PC-9 (cell line): ENCODE measurements around the gene NGEF. TPM values are rescaled to one million over a fixed set of nuclear protein-coding genes. Genes with fewer than 3 reads are reported as not detected.

ENCODE experiments used
- BruUV-seq: library from RNA; stranded (reverse); fragments of 400-500 nt; replicated peaks from 2 replicates; lab custom pipeline; 2021; lab: Mats Ljungman, UMichigan
- CTCF ChIA-PET: fragments of 300-600 bp; sonication (Branson Sonifier 250); formaldehyde crosslinking; loops from one replicate; lab custom pipeline; 2022; ENCODE audit warnings: antibody characterized with exemption; lab: Charles Lee
- POLR2A ChIA-PET: fragments of 300-600 bp; sonication (Branson Sonifier 250); formaldehyde crosslinking; loops from one replicate; lab custom pipeline; 2022; ENCODE audit warnings: antibody characterized with exemption; ENCODE audit not compliant: unreplicated experiment; lab: Charles Lee
- DNase-seq, 2 experiments: peaks; one replicate each; pipeline versions ENCODE4 v3.0.0 to v3.0.0-alpha.2; 2015 to 2022; ENCODE audit warnings: mixed read lengths in 1 of 2
- H2AFZ ChIP-seq: fragments of 200-600 bp; sonication (generic); 2 replicates; pipeline ENCODE4 v1.8.1; 2017; ENCODE audit warnings: antibody characterized with exemption
- H3F3A ChIP-seq: fragments of 200-600 bp; sonication (generic); 2 replicates; pipeline ENCODE4 v1.8.1; 2017; ENCODE audit warnings: antibody characterized with exemption, mild to moderate bottlenecking, low read depth; ENCODE audit not compliant: insufficient read depth
- H3K27ac ChIP-seq: fragments of 200-600 bp; sonication (generic); 2 replicates; pipeline ENCODE4 v1.6.1; 2016; ENCODE audit warnings: mixed run types
- H3K27me3 ChIP-seq: fragments of 200-600 bp; sonication (generic); 2 replicates; pipeline ENCODE4 v1.6.1; 2016; ENCODE audit warnings: low read depth, mixed run types; ENCODE audit not compliant: insufficient read depth
- H3K36me3 ChIP-seq: fragments of 200-600 bp; sonication (generic); 2 replicates; pipeline ENCODE4 v1.6.1; 2016; ENCODE audit warnings: low read depth, mixed run types
- H3K4me1 ChIP-seq: fragments of 200-600 bp; sonication (generic); replicated peaks from 2 replicates; pipeline ENCODE4 v1.6.1; 2016; ENCODE audit warnings: mixed run types; ENCODE audit not compliant: insufficient read depth
- H3K4me2 ChIP-seq: fragments of 200-600 bp; sonication (generic); 2 replicates; pipeline ENCODE4 v1.6.1; 2017; ENCODE audit warnings: mixed run types
- H3K4me3 ChIP-seq: fragments of 200-600 bp; sonication (generic); 2 replicates; pipeline ENCODE4 v1.6.1; 2016; ENCODE audit warnings: mixed run types
- H3K79me2 ChIP-seq: fragments of 200-600 bp; sonication (generic); 2 replicates; pipeline ENCODE4 v1.6.1; 2017; ENCODE audit warnings: low read depth, mixed run types
- H3K9me2 ChIP-seq: fragments of 200-600 bp; sonication (generic); 2 replicates; pipeline ENCODE4 v1.8.1; 2017; ENCODE audit warnings: mild to moderate bottlenecking; ENCODE audit not compliant: insufficient read depth
- H3K9me3 ChIP-seq: fragments of 200-600 bp; sonication (generic); 2 replicates; pipeline ENCODE4 v1.8.1; 2016; ENCODE audit warnings: low read depth; ENCODE audit not compliant: insufficient read depth
- H4K20me1 ChIP-seq: fragments of 200-600 bp; sonication (generic); 2 replicates; pipeline ENCODE4 v1.8.1; 2017; ENCODE audit not compliant: insufficient read depth
- EZH2 ChIP-seq: fragments of 200-600 bp; sonication (generic); IDR thresholded peaks from 2 replicates; pipeline ENCODE4 v1.8.0; 2017; ENCODE audit warnings: antibody characterized with exemption, low read depth
- intact Hi-C: fragments of 100-400 bp; cut with micrococcal nuclease; formaldehyde crosslinking; loops from one replicate; pipeline ENCODE4 v1.10.0; 2022; ENCODE audit not compliant: unreplicated experiment
- total RNA-seq: library from RNA; stranded (reverse); gene quantifications from 2 replicates; pipeline ENCODE4 v1.2.3, GENCODE V29; 2021
- TF ChIP-seq, protein P1 (sequence below): fragments of 200-600 bp; sonication (generic); conservative IDR thresholded peaks from 2 replicates; pipeline ENCODE4 v1.6.1; 2017; ENCODE audit warnings: mixed run types, antibody characterized with exemption, mild to moderate bottlenecking, moderate library complexity

Gene NGEF
- total RNA-seq, 1 experiment from 2014 or later: 55.3 TPM

GRCh38 chr2:232894251-232894650 lies 118.8 kb downstream of the NGEF start:
- no peak overlapping the region for H3K4me2 ChIP-seq
- no peak overlapping the region for H2AFZ ChIP-seq
- BruUV-seq: no TSS peak
- intact Hi-C loops: no loop called here
- no peaks in the 10 kb centered on the region for H3K79me2 ChIP-seq
- no peaks in the 10 kb centered on the region for H4K20me1 ChIP-seq
- ChIA-PET POLR2A (no interaction called here), CTCF (interaction anchor here (0.6 kb wide), 1 partner anchor 431 kb away, joined by 4 read pairs; no protein-coding TSS in a partner anchor)
- H3K9me3 ChIP-seq: no peaks in the 10 kb centered on the region
- H3F3A ChIP-seq: no peaks in the 10 kb centered on the region
- H3K27ac ChIP-seq: no peak overlapping the region
- no peak overlapping the region for H3K4me3 ChIP-seq
- H3K9me2 ChIP-seq: no peaks in the 10 kb centered on the region
- no peaks in the 10 kb centered on the region for H3K27me3 ChIP-seq
- H3K36me3 ChIP-seq: no peaks in the 10 kb centered on the region
- TF ChIP-seq, protein P1, sequence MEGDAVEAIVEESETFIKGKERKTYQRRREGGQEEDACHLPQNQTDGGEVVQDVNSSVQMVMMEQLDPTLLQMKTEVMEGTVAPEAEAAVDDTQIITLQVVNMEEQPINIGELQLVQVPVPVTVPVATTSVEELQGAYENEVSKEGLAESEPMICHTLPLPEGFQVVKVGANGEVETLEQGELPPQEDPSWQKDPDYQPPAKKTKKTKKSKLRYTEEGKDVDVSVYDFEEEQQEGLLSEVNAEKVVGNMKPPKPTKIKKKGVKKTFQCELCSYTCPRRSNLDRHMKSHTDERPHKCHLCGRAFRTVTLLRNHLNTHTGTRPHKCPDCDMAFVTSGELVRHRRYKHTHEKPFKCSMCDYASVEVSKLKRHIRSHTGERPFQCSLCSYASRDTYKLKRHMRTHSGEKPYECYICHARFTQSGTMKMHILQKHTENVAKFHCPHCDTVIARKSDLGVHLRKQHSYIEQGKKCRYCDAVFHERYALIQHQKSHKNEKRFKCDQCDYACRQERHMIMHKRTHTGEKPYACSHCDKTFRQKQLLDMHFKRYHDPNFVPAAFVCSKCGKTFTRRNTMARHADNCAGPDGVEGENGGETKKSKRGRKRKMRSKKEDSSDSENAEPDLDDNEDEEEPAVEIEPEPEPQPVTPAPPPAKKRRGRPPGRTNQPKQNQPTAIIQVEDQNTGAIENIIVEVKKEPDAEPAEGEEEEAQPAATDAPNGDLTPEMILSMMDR: no peak
- TF ChIP-seq EZH2: no peak
- H3K4me1 ChIP-seq: no peaks in the 10 kb centered on the region
- DNase-seq: no peak

- TF ChIP-seq EZH2: no peak
- intact Hi-C loops: no loop called here
- Histone ChIP-seq H3F3A (peaks cover 2% of the 10 kb centered on the region; the same call in 1 of the 2 replicates), H3K27me3 (no peaks in the 10 kb centered on the region), H3K36me3 (no peaks in the 10 kb centered on the region), H3K79me2 (no peaks in the 10 kb centered on the region), H3K4me1 (no peaks in the 10 kb centered on the region), H4K20me1 (no peaks in the 10 kb centered on the region), H3K27ac (no peak overlapping the region), H3K9me2 (no peaks in the 10 kb centered on the region), H3K9me3 (no peaks in the 10 kb centered on the region), H3K4me3 (no peak overlapping the region), H2AFZ (no peak overlapping the region), H3K4me2 (no peak overlapping the region)
- ChIA-PET CTCF (no interaction called here), POLR2A (interaction anchor here (0.6 kb wide), 1 partner anchor 44 kb away, joined by 4 read pairs; no protein-coding TSS in a partner anchor)
- no peak for DNase-seq
- BruUV-seq: no TSS peak
Measured at GRCh38 chr2:232893834-232894233, 119.2 kb downstream of the NGEF start.

- no peak for DNase-seq
- H2AFZ ChIP-seq: no peak overlapping the region
- H3K79me2 ChIP-seq: no peaks in the 10 kb centered on the region
- no peak overlapping the region for H3K27ac ChIP-seq
- intact Hi-C loops: no loop called here
- H3K9me3 ChIP-seq: no peaks in the 10 kb centered on the region
- BruUV-seq: no TSS peak
- ChIA-PET CTCF (no interaction called here), POLR2A (interaction anchor here (0.6 kb wide), 1 partner anchor 10 kb away, joined by 5 read pairs; no protein-coding TSS in a partner anchor)
- H3K4me1 ChIP-seq: no peaks in the 10 kb centered on the region
- H3K27me3 ChIP-seq: no peaks in the 10 kb centered on the region
- no peaks in the 10 kb centered on the region for H3K9me2 ChIP-seq
- no peak overlapping the region for H3K4me2 ChIP-seq
- no peak overlapping the region for H3K4me3 ChIP-seq
- H3F3A ChIP-seq: peaks cover 12% of the 10 kb centered on the region; the same call in 1 of the 2 replicates
- TF ChIP-seq, protein P1: no peak
- TF ChIP-seq EZH2: no peak
- H3K36me3 ChIP-seq: no peaks in the 10 kb centered on the region
- no peaks in the 10 kb centered on the region for H4K20me1 ChIP-seq
Measured at GRCh38 chr2:232892843-232893242, 120.2 kb downstream of the NGEF start.

GRCh38 chr2:232892221-232892620 lies 120.8 kb downstream of the NGEF start:
- no peak for TF ChIP-seq EZH2
- TF ChIP-seq, protein P1: no peak
- Histone ChIP-seq H3K4me1 (no peaks in the 10 kb centered on the region), H3K4me2 (no peak overlapping the region), H3K79me2 (no peaks in the 10 kb centered on the region), H3K27me3 (no peaks in the 10 kb centered on the region), H2AFZ (no peak overlapping the region), H4K20me1 (no peaks in the 10 kb centered on the region), H3K9me3 (no peaks in the 10 kb centered on the region), H3K4me3 (no peak overlapping the region), H3K27ac (no peak overlapping the region), H3F3A (peaks cover 18% of the 10 kb centered on the region; the same call in 1 of the 2 replicates), H3K36me3 (no peaks in the 10 kb centered on the region), H3K9me2 (no peaks in the 10 kb centered on the region)
- DNase-seq: no peak
- ChIA-PET CTCF (no interaction called here), POLR2A (interaction anchor here (0.6 kb wide), 1 partner anchor 10 kb away, joined by 5 read pairs; no protein-coding TSS in a partner anchor)
- intact Hi-C loops: no loop called here
- no TSS peak for BruUV-seq
